ENCODE results near the gene ERBB2.

Gene ERBB2

DNA sequence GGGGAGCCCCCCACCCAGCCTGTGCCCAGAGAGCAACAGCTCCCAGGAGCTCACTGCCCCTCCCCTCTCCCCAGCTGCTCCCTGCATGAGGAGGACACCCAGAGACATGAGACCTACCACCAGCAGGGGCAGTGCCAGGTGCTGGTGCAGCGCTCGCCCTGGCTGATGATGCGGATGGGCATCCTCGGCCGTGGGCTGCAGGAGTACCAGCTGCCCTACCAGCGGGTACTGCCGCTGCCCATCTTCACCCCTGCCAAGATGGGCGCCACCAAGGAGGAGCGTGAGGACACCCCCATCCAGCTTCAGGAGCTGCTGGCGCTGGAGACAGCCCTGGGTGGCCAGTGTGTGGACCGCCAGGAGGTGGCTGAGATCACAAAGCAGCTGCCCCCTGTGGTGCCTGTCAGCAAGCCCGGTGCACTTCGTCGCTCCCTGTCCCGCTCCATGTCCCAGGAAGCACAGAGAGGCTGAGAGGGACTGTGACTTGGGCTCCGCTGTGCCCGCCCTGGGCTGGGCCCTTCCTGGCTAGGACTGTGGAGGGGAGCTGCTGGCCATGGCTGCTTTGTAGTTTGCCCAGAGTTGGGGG, 34.1 kb upstream of the ERBB2 start:
- no peak for DNase-seq (ENCODE audit: low read depth in 2 of 3, low spot score in 1 of 3)

DNA sequence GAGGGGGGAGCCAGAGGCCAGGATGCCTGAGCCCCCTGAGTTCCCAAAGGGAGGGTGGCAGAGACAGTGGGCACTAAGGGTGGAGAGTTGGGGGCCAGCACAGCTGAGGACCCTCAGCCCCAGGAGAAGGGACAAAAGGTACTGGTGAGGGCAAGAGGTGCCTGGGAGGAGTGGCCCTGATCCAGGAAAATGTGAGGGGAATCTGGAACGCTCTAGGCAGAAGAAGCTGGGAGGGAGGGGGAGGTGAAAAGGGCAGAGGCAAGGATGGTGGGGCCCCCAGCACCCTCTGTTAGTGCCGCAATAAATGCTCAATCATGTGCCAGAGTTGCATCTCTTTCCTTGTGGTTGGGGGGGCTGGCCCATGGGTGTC, 33.6 kb upstream of the ERBB2 start:
- DNase-seq (ENCODE audit: low read depth in 2 of 3, low spot score in 1 of 3), result no peak

DNA sequence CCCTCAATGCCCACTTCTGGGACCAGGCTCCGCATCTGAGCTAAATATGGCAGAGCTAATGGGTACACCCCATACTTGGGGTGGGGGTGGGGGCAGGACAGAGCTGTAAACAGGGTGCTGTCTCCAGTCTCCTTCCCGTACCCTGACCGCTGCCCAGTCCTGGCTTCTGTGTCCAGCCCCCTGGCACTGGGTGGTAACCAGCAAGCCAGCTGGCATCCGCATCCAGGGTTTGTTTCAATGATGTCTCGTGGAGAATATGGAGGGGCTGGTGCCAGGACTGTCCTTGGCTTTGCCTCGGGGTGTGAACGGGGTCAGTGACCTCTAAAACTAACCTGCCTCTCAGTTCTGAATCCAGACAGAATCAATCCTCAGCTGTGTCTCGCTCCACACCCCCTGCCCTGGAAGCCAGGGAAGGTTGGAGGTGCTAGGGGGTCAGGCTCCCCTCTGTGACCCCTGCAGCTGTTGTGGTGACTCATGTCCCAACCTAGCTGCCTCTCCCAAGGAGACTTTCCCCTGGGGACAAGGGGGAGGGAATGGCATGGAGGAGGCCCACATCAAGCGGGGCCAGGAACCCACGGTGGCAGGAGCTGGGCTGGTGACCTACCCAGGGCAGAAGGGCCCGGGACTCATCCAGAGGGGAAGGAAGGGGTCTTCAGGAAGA, 33.1 kb upstream of the ERBB2 start:
- no peak for DNase-seq (ENCODE audit: low read depth in 2 of 3, low spot score in 1 of 3)

DNA sequence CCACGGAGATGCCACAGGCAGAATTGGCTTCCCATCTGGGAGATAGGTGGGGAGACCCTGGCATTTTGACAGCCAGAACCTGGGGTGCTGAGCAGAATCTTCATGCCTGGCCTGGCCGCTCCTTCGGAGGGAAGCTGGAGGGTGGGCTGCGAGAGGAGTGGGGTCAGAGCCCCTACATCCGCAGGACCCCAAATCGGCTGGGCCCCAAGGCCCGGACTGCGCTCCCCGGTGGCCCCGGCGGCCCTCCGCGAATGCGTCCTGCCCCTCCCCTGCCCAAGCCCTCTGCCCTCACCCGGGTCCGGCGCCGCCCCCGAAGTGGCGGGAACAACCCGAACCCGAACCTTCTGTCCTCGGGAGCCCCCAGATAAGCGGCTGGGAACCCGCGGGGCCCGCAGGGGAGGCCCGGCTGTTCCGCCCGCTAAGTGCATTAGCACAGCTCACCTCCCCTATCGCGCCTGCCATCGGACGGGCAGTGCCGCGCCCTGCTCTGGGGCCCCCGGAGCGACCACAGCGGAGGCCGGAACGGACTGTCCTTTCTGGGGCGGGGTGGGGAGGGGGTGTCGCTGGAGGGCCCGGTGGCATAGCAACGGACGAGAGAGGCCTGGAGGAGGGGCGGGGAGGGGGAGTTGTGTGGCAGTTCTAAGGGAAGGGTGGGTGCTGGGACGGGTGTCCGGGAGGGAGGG, 32.5 kb upstream of the ERBB2 start:
- no peak for DNase-seq (ENCODE audit: low read depth in 2 of 3, low spot score in 1 of 3)

DNA sequence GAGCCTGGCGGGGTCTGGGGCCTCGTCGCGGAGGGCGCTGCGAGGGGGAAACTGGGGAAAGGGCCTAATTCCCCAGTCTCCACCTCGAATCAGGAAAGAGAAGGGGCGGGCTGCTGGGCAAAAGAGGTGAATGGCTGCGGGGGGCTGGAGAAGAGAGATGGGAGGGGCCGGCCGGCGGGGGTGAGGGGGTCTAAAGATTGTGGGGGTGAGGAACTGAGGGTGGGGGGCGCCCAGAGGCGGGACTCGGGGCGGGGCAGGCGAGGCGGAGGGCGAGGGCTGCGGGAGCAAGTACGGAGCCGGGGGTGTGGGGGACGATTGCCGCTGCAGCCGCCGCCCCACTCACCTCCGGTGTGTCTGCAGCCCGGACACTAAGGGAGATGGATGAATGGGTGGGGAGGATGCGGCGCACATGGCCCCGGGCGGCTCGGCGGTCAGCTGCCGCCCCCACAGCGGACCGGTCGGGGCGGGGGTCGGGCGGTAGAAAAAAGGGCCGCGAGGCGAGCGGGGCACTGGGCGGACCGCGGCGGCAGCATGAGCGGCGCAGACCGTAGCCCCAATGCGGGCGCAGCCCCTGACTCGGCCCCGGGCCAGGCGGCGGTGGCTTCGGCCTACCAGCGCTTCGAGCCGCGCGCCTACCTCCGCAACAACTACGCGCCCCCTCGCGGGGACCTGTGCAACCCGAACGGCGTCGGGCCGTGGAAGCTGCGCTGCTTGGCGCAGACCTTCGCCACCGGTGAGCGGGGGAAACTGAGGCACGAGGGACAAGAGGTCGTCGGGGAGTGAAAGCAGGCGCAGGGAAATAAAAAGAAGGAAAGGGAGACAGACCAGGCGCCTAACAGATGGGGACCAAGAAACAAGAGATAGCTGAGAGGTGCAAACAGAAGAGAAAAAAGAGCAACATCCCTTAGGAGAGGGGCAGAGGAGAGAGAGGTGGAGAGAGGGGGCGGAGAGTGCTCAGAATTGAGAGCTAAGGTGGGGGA, 31.6 kb upstream of the ERBB2 start, which contains the start of gene PNMT:
PNMT (plus strand) TSS at position 509 of the 980 bp plus-strand sequence; CDS start at position 532, 23 bp downstream.
- peak in 2 of 3 donors; percentile 44 to 70 for DNase-seq (ENCODE audit: low read depth in 2 of 3, low spot score in 1 of 3)

DNA sequence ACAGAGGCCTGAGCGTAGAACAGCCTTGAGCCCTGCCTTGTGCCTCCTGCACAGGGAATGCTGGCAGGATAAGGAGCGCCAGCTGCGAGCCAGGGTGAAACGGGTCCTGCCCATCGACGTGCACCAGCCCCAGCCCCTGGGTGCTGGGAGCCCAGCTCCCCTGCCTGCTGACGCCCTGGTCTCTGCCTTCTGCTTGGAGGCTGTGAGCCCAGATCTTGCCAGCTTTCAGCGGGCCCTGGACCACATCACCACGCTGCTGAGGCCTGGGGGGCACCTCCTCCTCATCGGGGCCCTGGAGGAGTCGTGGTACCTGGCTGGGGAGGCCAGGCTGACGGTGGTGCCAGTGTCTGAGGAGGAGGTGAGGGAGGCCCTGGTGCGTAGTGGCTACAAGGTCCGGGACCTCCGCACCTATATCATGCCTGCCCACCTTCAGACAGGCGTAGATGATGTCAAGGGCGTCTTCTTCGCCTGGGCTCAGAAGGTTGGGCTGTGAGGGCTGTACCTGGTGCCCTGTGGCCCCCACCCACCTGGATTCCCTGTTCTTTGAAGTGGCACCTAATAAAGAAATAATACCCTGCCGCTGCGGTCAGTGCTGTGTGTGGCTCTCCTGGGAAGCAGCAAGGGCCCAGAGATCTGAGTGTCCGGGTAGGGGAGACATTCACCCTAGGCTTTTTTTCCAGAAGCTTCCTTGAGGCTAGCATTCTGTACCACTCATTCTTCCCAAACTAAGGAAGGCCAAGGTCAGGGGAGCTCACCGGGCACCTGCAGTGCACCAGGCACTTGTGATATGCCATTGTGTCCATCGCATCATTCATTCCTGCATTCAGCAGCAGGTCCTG, 29.7 kb upstream of the ERBB2 start:
- DNase-seq (ENCODE audit: low read depth in 2 of 3, low spot score in 1 of 3), result no peak

DNA sequence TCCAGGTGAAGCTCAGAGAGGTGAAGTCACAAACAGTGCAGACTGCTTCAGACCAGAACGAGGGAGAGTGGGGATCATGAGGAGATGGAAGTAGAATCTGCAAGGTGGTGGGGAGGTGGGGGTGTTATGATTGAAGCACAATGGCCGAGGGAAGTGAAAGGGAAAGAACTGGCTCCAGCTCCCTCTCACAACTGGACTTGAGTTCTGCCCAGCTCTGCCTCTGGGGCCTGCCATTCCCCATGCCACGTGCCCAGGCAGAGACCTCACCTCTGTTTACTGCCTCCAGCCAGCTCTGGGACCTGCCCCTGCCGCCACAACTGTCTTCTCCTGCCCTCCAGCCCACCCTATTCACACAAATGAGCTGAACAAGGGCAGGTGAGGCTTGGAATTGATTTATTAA, 29.1 kb upstream of the ERBB2 start:
- DNase-seq (ENCODE audit: low read depth in 2 of 3, low spot score in 1 of 3), result no peak

DNA sequence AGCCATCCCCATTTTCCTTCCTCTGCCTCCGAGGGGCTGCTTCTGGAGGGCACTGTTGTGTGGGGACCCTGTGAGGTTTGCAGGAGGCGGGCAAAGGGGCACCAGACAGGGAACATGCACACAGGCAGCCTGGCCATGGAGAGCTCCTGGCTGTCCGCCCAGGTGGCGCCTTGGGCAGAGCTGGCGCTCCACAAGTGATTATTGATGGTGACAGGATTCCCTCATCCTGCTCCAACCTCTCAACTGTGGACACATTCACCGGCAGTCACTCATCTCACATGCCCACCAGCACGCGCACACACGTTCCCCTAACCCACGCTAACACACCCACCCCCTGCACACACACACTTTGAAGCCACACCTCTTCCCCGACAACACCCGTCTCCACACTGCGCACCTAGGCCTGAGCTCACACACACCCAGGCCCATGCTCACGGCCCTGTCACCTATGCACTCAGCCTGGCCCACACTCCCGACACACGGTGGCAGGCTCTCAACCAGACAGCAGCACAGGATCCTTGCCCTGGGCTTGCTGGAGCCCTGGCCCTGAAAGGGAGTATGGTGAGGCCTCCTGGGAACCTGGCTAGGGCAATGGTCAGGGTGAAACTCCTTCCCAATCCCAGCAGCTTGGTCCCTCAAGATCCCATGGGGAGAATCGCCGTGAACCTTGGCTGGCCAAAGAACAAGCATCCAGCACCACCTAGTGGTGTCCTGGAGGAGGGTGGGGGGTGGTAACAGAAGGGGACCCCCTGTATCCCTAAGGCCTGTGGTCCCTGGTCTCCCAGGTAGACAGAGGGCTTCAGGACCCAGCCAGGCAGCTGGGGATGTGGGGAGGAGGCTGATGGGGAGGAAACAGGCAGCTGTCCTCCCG, 28.0 kb upstream of the ERBB2 start:
- no peak for DNase-seq (ENCODE audit: low read depth in 2 of 3, low spot score in 1 of 3)

DNA sequence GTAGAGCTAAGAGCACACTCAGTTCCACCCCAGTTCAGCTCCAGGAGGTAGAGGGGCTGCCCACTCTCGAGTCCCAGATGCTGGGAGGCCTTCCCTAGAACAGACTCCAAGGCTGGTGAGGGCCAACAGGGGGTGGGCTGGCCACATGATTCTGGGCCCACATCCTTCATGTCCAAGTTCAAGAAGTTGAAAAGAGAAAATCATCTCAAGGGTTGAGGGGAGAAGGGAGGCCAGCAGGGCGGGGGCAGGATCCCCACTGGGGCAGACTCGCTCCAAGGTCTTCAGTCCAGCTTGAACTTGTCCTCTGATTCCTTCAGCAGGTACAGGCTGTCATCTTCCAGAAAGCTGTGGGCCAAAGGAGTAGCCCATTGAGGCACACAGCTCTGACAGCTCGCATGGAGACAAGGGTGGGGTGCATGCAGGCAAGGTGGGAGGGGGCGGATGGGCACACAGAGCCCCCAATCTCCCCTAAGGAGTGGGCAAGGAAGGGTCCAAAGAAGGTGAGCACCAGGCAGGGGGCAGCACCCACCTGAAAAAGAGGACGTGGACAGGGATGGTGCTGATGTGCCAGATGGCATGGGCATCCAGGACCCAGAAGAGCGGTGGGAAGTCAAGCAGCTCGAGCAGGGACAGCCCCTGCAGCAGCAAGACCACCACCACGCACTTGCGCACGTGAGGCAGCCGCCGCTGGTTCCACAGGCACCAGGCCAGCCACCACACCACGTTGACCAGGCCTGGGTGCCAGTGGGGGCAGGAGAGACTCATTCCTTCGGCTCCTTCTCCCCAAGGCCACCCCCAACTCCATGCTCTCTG, 27.1 kb upstream of the ERBB2 start:
- DNase-seq (ENCODE audit: low read depth in 2 of 3, low spot score in 1 of 3), result no peak

DNA sequence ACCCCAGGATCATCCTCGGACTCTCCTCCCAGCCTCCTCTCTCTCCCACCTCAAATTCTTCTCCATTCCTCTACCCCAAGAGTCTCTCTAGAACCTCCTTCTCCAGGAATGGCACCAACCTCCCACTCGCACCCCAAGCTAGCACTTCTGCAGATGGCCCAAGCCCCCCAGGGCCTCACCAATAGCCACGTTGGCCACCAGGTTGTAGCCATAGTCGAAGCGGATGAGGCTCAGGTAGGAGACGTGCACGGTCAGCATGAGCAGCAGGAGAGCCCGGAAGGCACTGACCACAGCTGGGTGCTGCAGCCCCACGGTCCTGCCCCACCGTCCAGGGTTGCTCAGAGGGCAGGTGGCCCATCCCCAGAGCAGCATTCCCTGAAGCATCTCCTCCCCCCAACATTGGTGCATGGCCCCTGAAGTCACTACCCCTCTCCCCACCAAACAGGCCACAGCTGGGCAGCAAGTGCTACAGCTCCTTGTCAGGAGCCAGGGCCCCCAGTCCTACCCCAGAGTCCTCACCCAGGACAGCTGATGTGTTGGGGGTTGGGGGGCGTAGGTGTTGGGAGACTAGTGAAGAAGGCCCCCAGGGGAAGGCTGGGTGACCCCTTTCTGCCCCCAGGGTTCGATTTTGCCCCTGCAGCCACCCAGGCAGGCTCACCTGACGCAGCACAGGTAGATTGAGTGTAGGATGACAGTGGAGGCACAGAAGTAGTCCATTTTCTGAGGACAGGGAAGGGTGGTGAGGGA, 26.4 kb upstream of the ERBB2 start:
- no peak for DNase-seq (ENCODE audit: low read depth in 2 of 3, low spot score in 1 of 3)

DNA sequence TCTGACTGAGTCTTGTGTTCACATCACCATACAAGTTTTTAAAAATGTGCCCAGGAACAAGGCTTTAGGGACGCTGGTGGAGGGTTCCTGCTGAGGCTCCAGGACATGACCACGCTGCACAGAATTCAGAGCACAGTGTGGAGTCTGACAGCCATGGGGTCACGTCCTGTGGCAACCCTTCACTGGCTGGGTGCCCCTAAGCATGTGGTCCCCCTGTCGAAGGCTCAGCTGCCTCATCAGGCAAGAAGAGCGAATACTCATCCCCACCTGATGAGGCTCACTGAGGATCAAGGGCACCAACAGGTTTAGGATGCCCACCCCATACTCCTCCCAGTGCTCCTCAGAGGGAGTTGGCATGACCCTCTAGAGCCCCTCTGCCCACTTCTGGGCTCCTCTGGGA, 25.7 kb upstream of the ERBB2 start:
- no peak for DNase-seq (ENCODE audit: low read depth in 2 of 3, low spot score in 1 of 3)

DNA sequence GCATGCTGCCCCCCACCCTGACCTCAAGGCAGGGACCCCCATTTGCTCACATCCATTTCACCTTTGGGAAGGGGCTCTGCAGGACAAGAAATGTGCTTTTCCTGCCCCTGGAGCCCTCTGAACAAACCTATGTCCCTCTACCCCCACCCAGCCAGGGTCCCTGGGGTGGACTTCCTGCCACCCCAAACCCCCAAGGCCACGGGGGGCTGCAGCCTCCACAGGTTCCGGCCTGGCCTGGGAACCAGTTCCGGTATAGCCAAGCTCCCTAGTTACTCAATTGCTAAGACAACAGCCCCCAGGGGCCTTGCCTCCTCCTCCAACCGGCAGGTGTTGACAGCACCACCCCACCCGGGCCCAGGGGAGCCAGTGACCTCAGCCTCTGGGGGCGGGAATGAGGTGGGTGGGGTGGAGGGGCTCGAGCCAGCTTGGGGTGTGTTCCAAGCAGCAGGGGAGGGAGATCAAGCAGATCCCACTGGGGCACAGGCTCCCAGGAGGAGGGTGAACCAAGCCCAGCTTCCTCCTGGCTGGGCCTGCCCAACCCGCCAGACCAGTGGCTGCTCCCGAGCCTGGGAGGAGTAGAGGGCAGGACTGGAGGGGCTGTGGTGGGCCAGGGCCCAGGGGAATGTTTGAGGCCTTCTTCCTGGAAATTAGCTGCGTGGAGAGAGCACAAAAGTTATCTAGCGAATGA, 25.0 kb upstream of the ERBB2 start:
- DNase-seq (ENCODE audit: low read depth in 2 of 3, low spot score in 1 of 3), result no peak

DNA sequence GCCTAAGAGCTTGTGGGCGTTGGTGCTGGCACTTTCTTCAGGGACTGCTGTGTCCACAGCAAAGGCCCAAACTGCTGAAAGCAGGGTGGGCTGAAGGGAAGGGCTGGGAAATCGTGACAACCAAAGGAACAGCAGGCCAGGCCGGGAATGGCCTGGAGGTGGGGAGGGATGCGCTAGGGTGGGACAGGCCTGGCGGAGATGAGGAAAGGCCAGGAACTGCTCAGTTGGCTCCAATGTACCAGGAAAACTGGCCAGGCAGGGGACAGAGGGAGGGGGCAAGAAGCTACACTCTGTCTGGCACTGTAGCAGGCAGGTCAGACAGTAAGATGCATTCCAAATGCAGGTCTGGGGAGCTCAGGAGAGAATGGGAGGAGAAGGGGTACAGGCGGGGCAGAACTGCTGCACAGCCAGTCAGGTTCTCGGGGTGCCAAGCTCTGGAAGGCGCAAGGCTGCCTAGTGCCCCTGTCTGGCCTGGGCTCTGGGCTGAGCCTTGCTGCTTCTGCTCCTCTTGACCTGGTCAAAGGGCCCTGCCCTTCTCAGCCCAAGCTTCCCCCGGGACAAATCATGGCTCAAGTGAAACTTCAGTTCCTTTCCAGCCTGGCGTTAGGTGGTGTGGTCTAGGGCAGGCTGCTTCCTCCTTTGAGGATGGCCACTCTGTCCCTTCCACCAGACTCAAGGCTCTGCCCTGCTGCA, 24.3 kb upstream of the ERBB2 start:
- no peak for DNase-seq (ENCODE audit: low read depth in 2 of 3, low spot score in 1 of 3)

DNA sequence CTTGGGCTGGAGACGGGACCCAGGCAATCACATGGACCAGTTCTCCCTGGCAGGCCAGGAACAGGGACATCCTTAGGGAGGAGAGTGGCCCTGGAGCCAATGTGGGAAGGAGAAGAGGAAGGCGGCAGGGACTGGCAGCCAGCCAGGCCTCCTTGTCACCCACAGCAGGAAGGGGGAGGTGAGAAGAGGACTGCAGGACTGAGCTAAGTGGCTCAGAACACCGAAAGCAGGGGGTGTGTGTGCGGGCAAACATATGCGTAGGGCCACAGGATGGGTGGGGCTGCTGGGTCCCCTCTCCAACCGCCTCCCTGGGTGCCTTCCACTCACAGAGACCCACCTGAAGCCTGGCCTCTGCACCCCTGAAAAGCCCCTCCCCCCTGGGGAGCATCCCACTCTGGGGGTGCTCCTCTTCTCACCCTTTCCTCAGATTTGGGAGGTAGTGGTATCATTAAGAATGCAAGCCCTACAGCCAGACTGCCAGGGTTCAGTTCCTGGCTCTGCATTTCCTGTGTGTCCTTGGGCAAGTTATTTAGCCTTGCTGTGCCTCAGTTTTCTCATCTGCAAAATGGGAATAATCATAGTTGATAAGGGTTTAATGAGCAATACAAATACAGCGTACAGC, 23.6 kb upstream of the ERBB2 start:
- no peak for DNase-seq (ENCODE audit: low read depth in 2 of 3, low spot score in 1 of 3)

DNA sequence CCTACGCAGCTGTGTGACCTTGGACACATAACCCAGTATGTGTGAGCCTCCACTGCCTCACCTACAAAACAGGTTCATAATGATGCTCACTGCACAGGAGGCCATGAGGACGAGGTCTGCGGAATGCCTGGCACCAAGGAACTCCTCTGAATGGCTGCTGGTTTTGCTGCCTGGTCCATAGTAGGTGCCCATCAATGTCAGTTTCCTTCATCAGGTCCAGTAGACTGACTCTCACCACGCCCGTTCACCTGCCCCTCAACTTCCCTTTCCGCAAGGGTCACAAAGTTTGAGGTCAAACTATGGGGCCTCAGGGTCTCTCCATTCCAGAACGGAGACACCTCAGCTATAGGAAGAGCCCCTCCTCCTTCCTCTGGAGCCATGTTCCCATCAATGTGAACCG, 22.8 kb upstream of the ERBB2 start:
- no peak for DNase-seq (ENCODE audit: low read depth in 2 of 3, low spot score in 1 of 3)

DNA sequence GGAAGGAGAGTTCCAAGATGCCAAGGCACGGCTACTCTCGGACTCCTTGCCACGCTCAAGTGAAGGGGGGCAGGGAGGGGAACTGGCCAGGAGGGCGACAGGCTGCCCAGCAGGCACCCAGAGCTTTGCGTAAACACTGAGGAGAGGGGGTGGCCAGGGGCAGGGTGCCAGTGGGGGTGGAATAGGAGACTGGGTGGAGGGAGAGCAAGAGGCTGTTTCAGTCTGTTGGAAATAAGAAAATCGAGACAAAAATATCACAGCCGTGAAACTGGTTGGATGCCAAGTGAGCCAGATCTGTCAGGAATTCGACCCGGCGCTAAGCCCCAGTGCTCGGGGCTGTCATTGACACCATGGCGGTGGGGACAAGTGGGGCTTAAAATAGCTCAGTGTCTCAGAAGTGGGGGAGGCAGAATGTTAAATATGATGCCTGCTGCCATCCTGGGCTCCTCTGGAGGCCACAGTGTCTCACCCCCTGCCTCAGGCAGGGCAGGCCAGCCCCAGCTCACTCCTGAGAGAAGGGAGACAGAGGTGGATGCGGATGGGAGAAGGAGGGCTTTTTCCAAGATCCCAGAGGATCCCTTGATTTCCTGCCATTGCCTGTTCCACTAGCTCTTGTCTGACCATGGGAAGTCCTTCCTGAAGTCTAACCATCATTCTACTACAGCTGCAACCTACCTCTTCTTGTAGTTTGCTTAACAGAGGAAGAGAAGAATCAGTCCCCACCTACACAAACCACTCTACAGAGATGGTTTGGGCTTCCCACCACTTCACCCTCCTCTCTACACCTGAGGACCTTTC, 22.1 kb upstream of the ERBB2 start:
- no peak for DNase-seq (ENCODE audit: low read depth in 2 of 3, low spot score in 1 of 3)

All from stimulated activated CD4-positive, alpha-beta T cell treated with anti-CD3 and anti-CD28 coated beads, Interleukin-12 subunit alpha, Interleukin-12 subunit beta, amount 100 ng/mL, for 48 hours (primary cell).